Ovary (tissue), 3 donors: ENCODE data around the gene TTC9B.

ENCODE experiments used
- EP300 ChIP-seq: sonication (generic); formaldehyde crosslinking; IDR thresholded peaks from one replicate; pipeline ENCODE4 v1.6.1; 2017; ENCODE audit warnings: antibody characterized with exemption
- POLR2A ChIP-seq: fragments of 450-650 bp; IDR thresholded peaks from one replicate; pipeline ENCODE4 v1.6.1; 2017; ENCODE audit warnings: antibody characterized with exemption, mild to moderate bottlenecking, moderate library complexity
- TF ChIP-seq, protein P1 (sequence below), 3 donors: fragments of 450-650 bp in 2 of 3; fragments of 200-600 bp in 1 of 3; IDR thresholded peaks; one replicate each; pipeline versions ENCODE4 v1.5.1 to v1.8.0; 2016 to 2022; ENCODE audit warnings: antibody characterized with exemption in 3 of 3, mild to moderate bottlenecking in 1 of 3
- donor health status: DM: no; HTN: no; CAD: no.

DNA sequence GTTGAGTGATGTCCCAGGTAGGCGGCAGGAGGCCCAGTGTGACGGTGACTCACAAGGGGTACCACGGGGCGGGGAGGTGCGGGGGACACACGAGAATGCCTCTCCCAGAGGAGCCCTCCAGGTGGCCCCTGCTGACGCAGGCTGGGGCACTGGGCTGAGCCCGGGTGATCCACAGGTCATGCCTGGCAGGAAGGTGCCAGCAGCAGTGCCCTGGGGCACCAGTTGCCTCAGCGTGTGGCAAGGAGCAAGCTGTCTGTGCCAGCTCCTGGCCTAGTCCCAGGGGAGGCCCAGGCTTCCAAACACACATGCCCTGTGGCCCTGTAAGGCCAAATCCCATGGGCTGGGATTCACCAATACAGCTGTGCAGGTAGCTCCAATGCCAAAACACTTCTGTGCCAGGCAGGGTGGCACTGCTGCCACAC, 38.9 kb upstream of the TTC9B start:
- no peak for TF ChIP-seq POLR2A
- TF ChIP-seq, protein P1, sequence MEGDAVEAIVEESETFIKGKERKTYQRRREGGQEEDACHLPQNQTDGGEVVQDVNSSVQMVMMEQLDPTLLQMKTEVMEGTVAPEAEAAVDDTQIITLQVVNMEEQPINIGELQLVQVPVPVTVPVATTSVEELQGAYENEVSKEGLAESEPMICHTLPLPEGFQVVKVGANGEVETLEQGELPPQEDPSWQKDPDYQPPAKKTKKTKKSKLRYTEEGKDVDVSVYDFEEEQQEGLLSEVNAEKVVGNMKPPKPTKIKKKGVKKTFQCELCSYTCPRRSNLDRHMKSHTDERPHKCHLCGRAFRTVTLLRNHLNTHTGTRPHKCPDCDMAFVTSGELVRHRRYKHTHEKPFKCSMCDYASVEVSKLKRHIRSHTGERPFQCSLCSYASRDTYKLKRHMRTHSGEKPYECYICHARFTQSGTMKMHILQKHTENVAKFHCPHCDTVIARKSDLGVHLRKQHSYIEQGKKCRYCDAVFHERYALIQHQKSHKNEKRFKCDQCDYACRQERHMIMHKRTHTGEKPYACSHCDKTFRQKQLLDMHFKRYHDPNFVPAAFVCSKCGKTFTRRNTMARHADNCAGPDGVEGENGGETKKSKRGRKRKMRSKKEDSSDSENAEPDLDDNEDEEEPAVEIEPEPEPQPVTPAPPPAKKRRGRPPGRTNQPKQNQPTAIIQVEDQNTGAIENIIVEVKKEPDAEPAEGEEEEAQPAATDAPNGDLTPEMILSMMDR (IDR thresholded peaks at IDR 0.05) = no peak
- no peak for TF ChIP-seq EP300
